Smooth muscle cell (in vitro differentiated cells): ENCODE results near the gene EP300. TPM values are rescaled to one million over a fixed set of nuclear protein-coding genes. Genes with fewer than 3 reads are reported as not detected.

Experiments used
- DNase-seq: peaks from one replicate; lab custom pipeline; 2025; ENCODE audit not compliant: unreplicated experiment; lab: John Stamatoyannopoulos, UW
- H2AFZ ChIP-seq: fragments of 200-600 bp; sonication (generic); 2 replicates; pipeline ENCODE4 v1.6.0; 2016; ENCODE audit warnings: antibody characterized with exemption, low read depth, mild to moderate bottlenecking
- H3F3A ChIP-seq: fragments of 200-600 bp; sonication (generic); 2 replicates; pipeline ENCODE4 v1.6.0; 2017; ENCODE audit warnings: antibody characterized with exemption, low read depth
- H3K27ac ChIP-seq: fragments of 200-600 bp; sonication (generic); 2 replicates; pipeline ENCODE4 v1.5.1; 2016; ENCODE audit warnings: low read depth, mild to moderate bottlenecking
- H3K27me3 ChIP-seq: fragments of 200-600 bp; sonication (generic); 2 replicates; pipeline ENCODE4 v1.6.1; 2016; ENCODE audit warnings: low read depth, mild to moderate bottlenecking
- H3K36me3 ChIP-seq: fragments of 200-600 bp; sonication (generic); 2 replicates; pipeline ENCODE4 v1.5.1; 2016; ENCODE audit warnings: low read depth
- H3K4me1 ChIP-seq: fragments of 200-600 bp; sonication (generic); 2 replicates; pipeline ENCODE4 v1.5.1; 2016; ENCODE audit warnings: low read depth
- H3K4me2 ChIP-seq: fragments of 200-600 bp; sonication (generic); 2 replicates; pipeline ENCODE4 v1.6.0; 2016; ENCODE audit warnings: mild to moderate bottlenecking
- H3K4me3 ChIP-seq: fragments of 200-600 bp; sonication (generic); 2 replicates; pipeline ENCODE4 v1.5.1; 2016; ENCODE audit warnings: mild to moderate bottlenecking
- H3K79me2 ChIP-seq: fragments of 200-600 bp; sonication (generic); 2 replicates; pipeline ENCODE4 v1.6.0; 2016; ENCODE audit warnings: low read depth, mild to moderate bottlenecking
- H3K9ac ChIP-seq: fragments of 200-600 bp; sonication (generic); 2 replicates; pipeline ENCODE4 v1.6.0; 2016; ENCODE audit warnings: low read depth
- H3K9me3 ChIP-seq: fragments of 200-600 bp; sonication (generic); replicated peaks from 2 replicates; pipeline ENCODE4 v1.5.1; 2016; ENCODE audit warnings: low read depth
- H4K20me1 ChIP-seq: fragments of 200-600 bp; sonication (generic); 2 replicates; pipeline ENCODE4 v1.6.0; 2016; ENCODE audit warnings: low read depth
- CTCF ChIP-seq: fragments of 200-600 bp; sonication (generic); IDR thresholded peaks from 2 replicates; pipeline ENCODE4 v1.5.1; 2017; ENCODE audit warnings: borderline replicate concordance, mild to moderate bottlenecking, antibody characterized with exemption; ENCODE audit not compliant: insufficient read depth, poor library complexity, severe bottlenecking
- WGBS: methylation state at CpG from one replicate; pipeline ENCODE4 v1.1.7; 2016; ENCODE audit warnings: low lambda C conversion rate; 5-methylcytosine and 5-hydroxymethylcytosine counted together
- polyA plus RNA-seq: library from polyadenylated mRNA; unstranded; fragments of >200 nt; fragmentation: Nextera tagmentation; extraction: Ambion mirVana; gene quantifications from 2 replicates; pipeline ENCODE4 v1.2.1, GENCODE V29; 2016
- total RNA-seq: library from RNA; depleted of rRNA; stranded (reverse); fragments of >200 nt; gene quantifications from 2 replicates; pipeline ENCODE4 v1.2.3, GENCODE V29; 2014

EP300 gene
- total and polyA plus RNA-seq, 2 experiments from 2014 or later, result 10.3 to 46.8 TPM

- Histone ChIP-seq H3K9me3 (no peaks in the 10 kb centered on the region), H3K4me2 (no peak overlapping the region), H3K27me3 (no peaks in the 10 kb centered on the region), H3K27ac (no peak overlapping the region), H4K20me1 (no peaks in the 10 kb centered on the region), H3F3A (no peaks in the 10 kb centered on the region), H3K4me1 (no peaks in the 10 kb centered on the region), H3K9ac (no peak overlapping the region), H2AFZ (no peak overlapping the region), H3K36me3 (no peaks in the 10 kb centered on the region), H3K4me3 (no peak overlapping the region), H3K79me2 (no peaks in the 10 kb centered on the region)
- no peak for TF ChIP-seq CTCF
- 93% methylated on average over 26 of the region's 26 CpGs for WGBS
- DNase-seq, result no peak
Observed at GRCh38 chr22:41074941-41075710, 17.3 kb upstream of the EP300 start.

- Histone ChIP-seq H2AFZ (no peak overlapping the region), H3K4me3 (no peak overlapping the region), H3K27ac (no peak overlapping the region), H3K4me2 (no peak overlapping the region), H3K4me1 (no peaks in the 10 kb centered on the region), H3K36me3 (no peaks in the 10 kb centered on the region), H3K79me2 (no peaks in the 10 kb centered on the region), H3K9ac (no peak overlapping the region), H3K27me3 (no peaks in the 10 kb centered on the region), H3F3A (no peaks in the 10 kb centered on the region), H4K20me1 (no peaks in the 10 kb centered on the region), H3K9me3 (no peaks in the 10 kb centered on the region)
- no peak for TF ChIP-seq CTCF
- DNase-seq, result no peak
Observed at GRCh38 chr22:41075946-41076345, 16.4 kb upstream of the EP300 start.

- Histone ChIP-seq H3K36me3 (no peaks in the 10 kb centered on the region), H3K9ac (no peak overlapping the region), H3K27me3 (no peaks in the 10 kb centered on the region), H3K4me2 (no peak overlapping the region), H3K4me1 (no peaks in the 10 kb centered on the region), H2AFZ (no peak overlapping the region), H3K79me2 (no peaks in the 10 kb centered on the region), H4K20me1 (no peaks in the 10 kb centered on the region), H3K27ac (no peak overlapping the region), H3K9me3 (no peaks in the 10 kb centered on the region), H3K4me3 (no peak overlapping the region), H3F3A (no peaks in the 10 kb centered on the region)
- WGBS, result 88% methylated on average over 1 of the region's 1 CpG
- no peak for TF ChIP-seq CTCF
- DNase-seq, result no peak
Observed at GRCh38 chr22:41076857-41077256, 15.5 kb upstream of the EP300 start.

- H2AFZ ChIP-seq, result no peak overlapping the region
- no peak overlapping the region for H3K4me3 ChIP-seq
- H3K79me2 ChIP-seq, result no peaks in the 10 kb centered on the region
- H3K9ac ChIP-seq, result no peak overlapping the region
- H4K20me1 ChIP-seq, result no peaks in the 10 kb centered on the region
- no peak overlapping the region for H3K4me2 ChIP-seq
- H3K9me3 ChIP-seq, result no peaks in the 10 kb centered on the region
- 96% methylated on average over 1 of the region's 1 CpG for WGBS
- H3K36me3 ChIP-seq, result no peaks in the 10 kb centered on the region
- TF ChIP-seq CTCF, result no peak
- no peaks in the 10 kb centered on the region for H3K4me1 ChIP-seq
- H3K27ac ChIP-seq, result no peak overlapping the region
- no peaks in the 10 kb centered on the region for H3K27me3 ChIP-seq
- DNase-seq, result no peak
- H3F3A ChIP-seq, result no peaks in the 10 kb centered on the region
Observed at GRCh38 chr22:41078931-41079330, 13.5 kb upstream of the EP300 start.
